NT2/D1 (cell line): ENCODE measurements around the gene DSCAML1.

Experiments
- SUZ12 ChIP-seq: IDR thresholded peaks from 2 replicates; pipeline ENCODE4 v1.6.1; 2011; ENCODE audit not compliant: insufficient read length, insufficient read depth; ENCODE audit errors: extremely low read depth
- YY1 ChIP-seq: IDR thresholded peaks from 2 replicates; pipeline ENCODE4 v1.6.1; 2011; ENCODE audit not compliant: insufficient read length, insufficient read depth
- ZNF274 ChIP-seq: IDR thresholded peaks from 2 replicates; pipeline ENCODE4 v1.6.1; 2011; ENCODE audit warnings: mild to moderate bottlenecking, low read depth, low read length

GRCh38 chr11:117684731-117685130 is 112.3 kb downstream of the DSCAML1 start:
- TF ChIP-seq SUZ12 (no peak), YY1 (no peak), ZNF274 (no peak)
